Esophagus squamous epithelium (tissue), 5 donors: ENCODE data around the gene DTNB. TPM values are rescaled to one million over a fixed set of nuclear protein-coding genes. Genes with fewer than 3 reads are reported as not detected.

Experiments used
- DNase-seq: peaks from one replicate; lab custom pipeline; 2025; lab: John Stamatoyannopoulos, UW
- H3K27ac ChIP-seq, 4 donors: fragments of 200-600 bp; sonication (generic); one replicate each; pipeline ENCODE4 v1.5.1; 2016 to 2019; ENCODE audit warnings: mild to moderate bottlenecking in 1 of 4
- H3K27me3 ChIP-seq, 4 donors: fragments of 200-600 bp; sonication (generic); 1 replicate in 3 of 4; 2 replicates in 1 of 4; pipeline versions ENCODE4 v1.5.1 to v1.6.0; 2017 to 2021; ENCODE audit warnings: antibody characterized with exemption in 1 of 4
- H3K36me3 ChIP-seq, 3 donors: fragments of 200-600 bp; sonication (generic); one replicate each; pipeline ENCODE4 v1.5.1; 2016 to 2019
- H3K4me1 ChIP-seq, 3 donors: fragments of 200-600 bp; sonication (generic); one replicate each; pipeline ENCODE4 v1.5.1; 2017 to 2019
- H3K4me3 ChIP-seq, 4 donors: fragments of 200-600 bp; sonication (generic); 1 replicate in 3 of 4; 2 replicates in 1 of 4; pipeline ENCODE4 v1.5.1; 2016 to 2019; ENCODE audit warnings: mild to moderate bottlenecking in 2 of 4, moderate library complexity in 1 of 4
- H3K9me3 ChIP-seq, 3 donors: fragments of 200-600 bp; sonication (generic); one replicate each; pipeline ENCODE4 v1.5.1; 2016 to 2019
- CTCF ChIP-seq, 6 experiments: fragments of 450-650 bp in 4 of 6; fragments of 200-600 bp in 2 of 6; sonication (generic) in 2 of 6; IDR thresholded peaks; one replicate each; pipeline ENCODE4 v1.5.1; 2016 to 2019; ENCODE audit warnings: antibody characterized with exemption in 6 of 6, mild to moderate bottlenecking in 4 of 6, moderate library complexity in 4 of 6
- POLR2A ChIP-seq, 4 donors: fragments of 450-650 bp; IDR thresholded peaks; one replicate each; pipeline ENCODE4 v1.6.1; 2017; ENCODE audit warnings: antibody characterized with exemption in 4 of 4, mild to moderate bottlenecking in 4 of 4, moderate library complexity in 3 of 4
- WGBS, 2 donors: methylation state at CpG; one replicate each; pipeline ENCODE4 v1.1.5; 2018; 5-methylcytosine and 5-hydroxymethylcytosine counted together
- intact Hi-C: fragments of 100-400 bp; cut with DNase I; formaldehyde crosslinking; loops from one replicate; pipeline ENCODE4 v1.15.0; 2022
- total RNA-seq, 4 donors: library from RNA; depleted of rRNA; stranded (reverse); fragments of >200 nt; gene quantifications; one replicate each; pipeline ENCODE4 v1.1.0, GENCODE V29; 2016
- donor health status: DM: yes; HTN: yes; CAD: no.

DTNB gene
- 10 to 100 TPM in 2 of 4 donors, 1 to 10 TPM in 2; 7.8 to 17.2 (median 9.6) TPM for total RNA-seq

GRCh38 chr2:25673300-25674076 lies at the start of gene DTNB:
Gene DTNB (minus strand): TSS chr2:25673577. CDS start chr2:25652660, 20,917 bp downstream.
- Histone ChIP-seq H3K27ac (peak within 1 kb of the TSS; percentile 86 to 94 (median 90)), H3K36me3 (no peaks in the 10 kb centered on the region), H3K9me3 (no peaks in the 10 kb centered on the region), H3K4me1 (peaks cover 0 to 39% (median 4%) of the 10 kb centered on the region in 3 donors), H3K4me3 (peak within 1 kb of the TSS; percentile 80 to 98 (median 97)), H3K27me3 (no peaks in the 10 kb centered on the region)
- intact Hi-C loops: no loop called here
- DNase-seq: peak; percentile 16
- WGBS, 2 donors: 0% methylated on average over 2 to 4 of the region's 111 CpGs
- TF ChIP-seq POLR2A (IDR thresholded peaks at IDR 0.05): peak in 2 of 4 donors; percentile 49 to 72
- TF ChIP-seq CTCF (IDR thresholded peaks at IDR 0.05): no peak

GRCh38 chr2:25722224-25722623 lies 48.8 kb upstream of the DTNB start:
- TF ChIP-seq POLR2A (IDR thresholded peaks at IDR 0.05) (no peak), CTCF (IDR thresholded peaks at IDR 0.05) (no peak)
- Histone ChIP-seq H3K4me1 (peaks cover 0 to 33% (median 13%) of the 10 kb centered on the region in 3 donors), H3K9me3 (no peaks in the 10 kb centered on the region), H3K4me3 (no peak overlapping the region), H3K27ac (no peak overlapping the region), H3K27me3 (peaks cover 0 to 5% (median 0%) of the 10 kb centered on the region in 4 donors), H3K36me3 (no peaks in the 10 kb centered on the region)
- intact Hi-C loops: no loop called here
- 72 to 76% methylated on average over 3 of the region's 3 CpGs for WGBS, 2 donors
- no peak for DNase-seq

- 22 to 30% methylated on average over 1 of the region's 1 CpG for WGBS, 2 donors
- Histone ChIP-seq H3K27ac (peak overlapping the region in 2 of 4 donors; percentile 2 to 68), H3K36me3 (no peaks in the 10 kb centered on the region), H3K4me3 (no peak overlapping the region), H3K9me3 (no peaks in the 10 kb centered on the region), H3K27me3 (peaks cover 0 to 5% (median 0%) of the 10 kb centered on the region in 4 donors), H3K4me1 (peaks cover 0 to 33% (median 13%) of the 10 kb centered on the region in 3 donors)
- DNase-seq: no peak
- intact Hi-C loops: no loop called here
- no peak for TF ChIP-seq POLR2A (IDR thresholded peaks at IDR 0.05)
- TF ChIP-seq CTCF (IDR thresholded peaks at IDR 0.05): no peak
Observed at GRCh38 chr2:25720575-25720974, 47.2 kb upstream of the DTNB start.

DNA sequence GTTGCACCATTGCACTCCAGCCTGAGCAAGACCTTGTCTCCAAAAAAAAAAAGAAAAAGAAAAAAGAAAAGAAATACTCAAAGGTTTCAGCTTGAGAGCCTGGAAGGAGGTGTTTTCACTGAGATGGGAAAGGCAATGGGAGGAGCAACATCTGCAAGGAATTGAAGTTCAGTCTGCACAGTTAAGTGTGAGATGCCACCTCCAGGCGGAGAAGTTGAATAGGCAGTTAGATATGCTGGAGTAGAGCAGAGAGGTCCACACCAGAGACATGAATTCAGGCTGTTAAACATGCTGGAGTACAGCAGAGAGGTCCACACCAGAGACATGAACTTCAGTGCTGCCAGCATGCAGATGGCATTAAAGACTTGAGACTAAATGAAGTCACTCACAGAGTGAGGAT lies 41.4 kb upstream of the DTNB start:
- DNase-seq: no peak
- H3K27me3 ChIP-seq: no peaks in the 10 kb centered on the region
- H3K27ac ChIP-seq: no peak overlapping the region
- TF ChIP-seq CTCF (IDR thresholded peaks at IDR 0.05) (peak in 1 of 6 experiments; percentile 5), POLR2A (IDR thresholded peaks at IDR 0.05) (no peak)
- no peaks in the 10 kb centered on the region for H3K9me3 ChIP-seq
- intact Hi-C loops: no loop called here
- 64 to 81% methylated on average over 1 of the region's 1 CpG for WGBS, 2 donors
- no peaks in the 10 kb centered on the region for H3K36me3 ChIP-seq
- no peak overlapping the region for H3K4me3 ChIP-seq
- H3K4me1 ChIP-seq: peaks cover 0 to 20% (median 7%) of the 10 kb centered on the region in 3 donors

DNA sequence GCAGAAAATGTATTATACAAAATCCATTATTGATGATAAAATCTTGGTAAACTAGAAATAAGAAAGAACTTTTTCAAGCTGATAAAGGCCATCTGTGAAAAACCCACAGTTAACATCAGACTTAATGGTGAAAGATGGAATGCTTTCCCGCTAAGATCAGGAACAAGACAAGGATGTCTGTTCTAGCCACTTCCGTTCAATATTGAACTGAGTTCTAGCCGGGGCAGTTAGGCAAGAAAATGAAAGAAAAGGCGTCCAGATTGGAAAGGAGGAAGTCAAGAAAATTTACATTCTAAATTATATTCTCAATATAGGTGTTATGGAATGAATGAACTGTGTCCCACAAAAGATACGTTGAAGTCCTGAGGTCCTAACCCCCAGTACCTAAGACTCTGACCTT lies 39.1 kb upstream of the DTNB start:
- WGBS, 2 donors: 72 to 78% methylated on average over 5 of the region's 5 CpGs
- intact Hi-C loops: no loop called here
- TF ChIP-seq CTCF (IDR thresholded peaks at IDR 0.05): no peak
- TF ChIP-seq POLR2A (IDR thresholded peaks at IDR 0.05): no peak

More for the DNA sequence above, 39.1 kb upstream of the DTNB start:
- no peak overlapping the region for H3K4me3 ChIP-seq
- peaks cover 0 to 7% (median 0%) of the 10 kb centered on the region in 3 donors for H3K4me1 ChIP-seq
- no peak for DNase-seq
- H3K27me3 ChIP-seq: peaks cover 0 to 3% (median 0%) of the 10 kb centered on the region in 4 donors
- no peak overlapping the region for H3K27ac ChIP-seq
- no peaks in the 10 kb centered on the region for H3K36me3 ChIP-seq
- no peaks in the 10 kb centered on the region for H3K9me3 ChIP-seq
